GM18511 (cell line): Measurements from ENCODE around the gene GRAMD1B.

Source experiments
- ATAC-seq: cut with Tn5 transposase; IDR thresholded peaks from one replicate; pipeline ENCODE4 v1.9.1; 2021; ENCODE audit warnings: mild to moderate bottlenecking, moderate library complexity; ENCODE audit not compliant: unreplicated experiment

The GRAMD1B gene

DNA sequence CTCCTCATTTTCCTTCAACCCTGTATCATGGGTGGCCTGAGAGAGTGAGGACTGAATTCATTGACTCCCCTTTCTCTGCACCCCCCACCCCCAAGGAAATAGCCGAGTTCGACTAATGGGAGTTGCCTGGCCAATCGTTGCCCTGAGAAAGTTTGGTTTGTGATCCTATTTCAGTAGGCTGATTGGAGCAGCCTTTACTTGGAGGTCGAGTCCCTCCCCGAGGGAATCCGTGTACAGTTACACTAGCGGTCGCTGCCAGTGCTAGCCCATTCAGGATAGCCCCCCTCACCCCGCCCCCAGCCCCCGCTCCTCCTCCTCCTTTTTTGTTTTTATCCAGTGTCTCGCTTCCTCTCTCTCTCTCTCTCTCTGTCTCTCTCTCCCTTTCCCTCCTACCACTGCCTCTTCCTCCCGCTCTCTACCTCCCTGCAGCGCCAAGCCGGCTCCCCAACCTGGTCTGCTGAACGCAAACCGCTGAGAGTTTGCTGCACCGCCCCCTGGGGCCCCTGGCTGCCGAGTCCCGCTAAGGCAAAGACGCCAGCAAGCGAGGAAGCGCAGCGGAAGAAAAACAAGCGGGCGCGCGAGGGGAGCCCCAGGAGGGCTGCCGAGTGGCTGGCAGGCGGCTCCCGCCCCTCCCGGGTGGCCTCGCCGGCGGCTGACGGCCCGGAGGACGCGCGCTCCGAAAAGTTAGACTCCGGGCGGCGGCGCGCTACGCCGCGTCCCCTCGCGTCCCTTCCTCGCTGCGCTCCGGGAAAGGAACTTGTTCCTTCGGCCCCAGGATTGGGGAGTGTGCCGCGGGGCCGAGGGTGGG lies at the start of gene GRAMD1B:
Gene GRAMD1B, plus strand, starts transcription at position 357 of the 808 bp plus-strand sequence. CDS start 524 bp downstream, outside the sequence.
- ATAC-seq, result peak; percentile 72

DNA sequence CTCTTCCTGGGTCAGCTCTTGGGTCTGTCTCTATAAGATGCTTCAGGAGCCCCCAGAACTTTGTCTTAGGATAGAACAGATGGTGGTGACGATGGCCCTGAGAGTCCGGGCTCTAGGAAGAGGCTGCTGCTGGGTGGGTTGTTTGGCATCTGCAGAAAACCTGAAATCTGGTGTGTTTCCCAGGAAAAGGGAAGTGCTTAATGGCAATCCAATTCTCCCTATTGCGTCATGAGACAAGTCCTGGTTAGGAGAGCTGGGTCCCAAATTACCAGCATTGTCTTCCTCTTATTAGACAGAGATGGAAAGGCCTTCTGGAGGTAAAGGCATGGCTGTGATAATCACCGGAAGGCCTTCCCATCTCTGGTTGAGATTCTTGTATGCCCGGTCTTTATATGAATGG lies 48.9 kb upstream of the GRAMD1B start:
- no peak for ATAC-seq

GRCh38 chr11:123381817-123382554 lies 48.1 kb upstream of the GRAMD1B start:
- ATAC-seq, result peak; percentile 86

GRCh38 chr11:123382555-123383074 lies 47.5 kb upstream of the GRAMD1B start:
- ATAC-seq, result peak; percentile 15

DNA sequence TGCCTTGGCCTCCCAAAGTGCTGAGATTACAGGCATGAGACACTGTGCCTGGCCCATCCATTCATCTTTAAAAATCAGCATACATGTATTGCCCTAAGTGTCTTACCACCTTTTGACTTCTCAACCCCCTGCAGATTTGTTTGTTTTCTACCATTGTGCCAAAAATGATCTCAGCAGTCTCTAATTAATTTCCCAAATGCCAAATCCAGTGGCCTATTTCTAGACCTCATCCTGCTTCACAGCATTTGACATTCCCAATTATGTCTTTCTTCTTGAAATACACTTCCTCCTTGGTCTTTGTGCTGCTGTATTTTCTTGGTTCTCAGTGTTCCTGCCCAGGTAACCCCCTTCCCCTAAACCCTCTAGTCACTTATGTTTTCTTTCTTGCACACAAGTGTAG lies 46.0 kb upstream of the GRAMD1B start:
- ATAC-seq, result no peak

- no peak for ATAC-seq
These were observed 43.1 kb upstream of the GRAMD1B start for GRCh38 chr11:123386796-123387510.

DNA sequence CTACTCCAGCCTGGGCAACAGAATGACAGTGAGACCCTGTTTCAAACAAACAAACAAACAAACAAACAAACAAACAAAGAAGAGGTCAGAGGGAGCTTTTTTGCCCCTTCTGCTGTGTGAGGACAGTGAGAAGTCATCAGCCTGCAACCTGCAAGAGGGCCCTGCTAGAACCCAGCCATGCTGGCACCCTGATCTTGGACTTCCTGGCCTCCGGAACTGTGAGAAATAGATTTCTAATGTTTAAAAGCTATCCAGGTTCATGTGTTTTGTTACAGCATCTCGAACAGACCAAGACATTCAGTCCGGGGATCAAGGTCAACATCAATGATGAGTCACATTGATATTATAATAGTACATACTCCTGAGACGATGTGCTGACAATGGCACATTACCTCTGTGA lies 41.4 kb upstream of the GRAMD1B start:
- no peak for ATAC-seq

DNA sequence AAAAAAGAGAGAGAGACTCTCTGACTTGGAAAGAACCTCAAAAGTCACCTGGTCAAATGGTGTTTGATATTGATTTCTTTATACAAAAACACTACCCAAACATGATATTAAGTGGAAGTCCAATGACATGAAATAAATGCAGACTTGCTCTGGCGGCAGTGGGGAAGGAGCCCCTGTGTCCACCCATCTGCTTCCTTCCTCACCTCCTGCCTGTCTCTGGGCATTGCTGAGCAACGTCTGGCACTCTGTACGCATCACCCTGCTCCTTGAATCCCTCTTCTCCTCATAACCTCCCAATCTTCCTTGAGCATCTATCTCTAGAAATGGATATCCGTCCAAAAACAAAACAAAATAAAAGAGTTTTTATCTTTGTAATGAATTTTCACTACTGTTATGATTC lies 39.9 kb upstream of the GRAMD1B start:
- no peak for ATAC-seq

GRCh38 chr11:123391646-123392348 lies 38.3 kb upstream of the GRAMD1B start:
- ATAC-seq, result no peak

GRCh38 chr11:123392431-123392830 lies 37.6 kb upstream of the GRAMD1B start:
- no peak for ATAC-seq

- no peak for ATAC-seq
These were observed 37.2 kb upstream of the GRAMD1B start for GRCh38 chr11:123392844-123393243.

- no peak for ATAC-seq
These were observed 36.6 kb upstream of the GRAMD1B start for GRCh38 chr11:123393312-123393927.

DNA sequence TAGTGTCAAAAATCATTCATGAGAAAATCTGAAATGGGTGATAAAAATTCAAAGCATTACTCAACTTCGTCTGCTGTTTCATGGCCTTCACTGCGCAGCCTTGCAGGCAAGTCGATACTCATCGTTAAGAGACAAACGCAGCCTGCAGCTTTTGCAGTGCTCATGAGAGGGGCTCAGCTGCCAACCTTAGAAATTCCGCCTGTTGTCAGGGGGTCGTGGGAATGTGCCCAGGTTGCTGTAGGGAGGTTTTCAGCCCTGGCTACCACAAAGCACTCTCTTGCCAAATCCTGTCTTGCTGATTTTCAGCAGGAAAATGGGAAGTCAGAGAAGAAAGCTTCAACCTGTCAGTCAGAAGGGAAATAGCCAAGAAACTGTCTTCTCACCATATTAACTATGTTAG lies 25.4 kb upstream of the GRAMD1B start:
- ATAC-seq, result no peak

DNA sequence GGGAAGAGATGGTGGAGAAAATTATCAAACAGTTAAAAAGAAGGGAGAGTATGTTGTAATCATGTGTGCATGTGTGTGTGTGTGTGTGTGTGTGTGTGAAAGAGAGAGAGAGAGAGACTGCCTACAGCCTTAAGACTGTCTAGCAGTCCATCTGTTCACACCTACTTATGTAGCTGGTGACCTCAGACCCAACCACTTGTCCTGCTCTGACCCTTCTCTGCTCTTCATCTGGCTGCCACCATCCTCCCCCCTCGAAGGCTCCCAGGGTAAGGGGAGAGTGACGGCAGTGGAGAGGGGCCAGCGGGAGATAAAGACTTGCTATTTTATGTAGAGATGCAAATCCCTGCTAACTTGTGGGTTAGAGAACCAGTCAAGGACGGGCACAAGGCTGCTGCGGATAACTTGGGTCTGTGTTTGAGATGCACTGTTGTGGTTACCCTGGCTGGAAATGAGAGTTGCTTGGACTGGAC lies 24.9 kb upstream of the GRAMD1B start:
- no peak for ATAC-seq

GRCh38 chr11:123406441-123407129 lies 23.5 kb upstream of the GRAMD1B start:
- ATAC-seq, result peak; percentile 59

GRCh38 chr11:123407130-123407995 lies 22.7 kb upstream of the GRAMD1B start:
- ATAC-seq, result peak; percentile 72

DNA sequence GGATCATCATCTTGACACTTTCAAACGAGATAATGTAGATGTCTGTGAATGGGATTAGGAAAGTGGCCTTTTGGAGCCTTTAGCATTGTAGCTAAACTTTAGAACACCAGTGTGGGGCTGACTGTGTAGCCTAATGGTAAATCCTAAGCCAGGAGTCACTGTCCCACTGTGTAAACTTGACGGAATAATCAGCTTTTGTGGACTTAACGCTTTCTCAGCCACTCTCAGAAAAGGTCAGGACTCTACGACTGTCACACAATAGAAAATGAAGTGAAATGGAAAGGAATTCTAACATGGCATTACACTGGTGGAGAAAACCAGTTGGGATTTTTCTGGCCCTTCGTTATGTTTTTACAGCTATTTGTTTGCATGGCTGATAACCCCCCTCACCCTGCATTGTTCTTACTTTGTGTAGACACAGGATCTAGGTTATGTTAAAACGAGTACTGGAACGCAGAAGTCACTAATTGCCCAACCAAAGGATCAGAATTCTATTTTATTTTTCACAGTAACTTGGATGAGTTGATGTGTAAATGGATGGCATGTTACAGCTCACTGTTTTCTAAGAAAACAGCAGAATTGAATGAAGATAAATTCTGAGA lies 22.0 kb upstream of the GRAMD1B start:
- no peak for ATAC-seq
